Panc1 (cell line): ENCODE results near the gene CACNB3. TPM values are rescaled to one million over a fixed set of nuclear protein-coding genes. Genes with fewer than 3 reads are reported as not detected.

Source experiments
- ATAC-seq: fragments of 200-7000 bp; cut with Tn5 transposase; 2 replicates; pipeline ENCODE4 v1.9.1; 2020; ENCODE audit warnings: mild to moderate bottlenecking, moderate library complexity
- BruUV-seq: library from RNA; stranded (reverse); fragments of 400-500 nt; replicated peaks from 2 replicates; lab custom pipeline; 2021; lab: Mats Ljungman, UMichigan
- CTCF ChIA-PET: fragments of 300-600 bp; sonication (Branson Sonifier 250); formaldehyde crosslinking; loops from one replicate; lab custom pipeline; 2022; ENCODE audit warnings: antibody characterized with exemption; lab: Charles Lee
- POLR2A ChIA-PET: fragments of 300-600 bp; sonication (Branson Sonifier 250); formaldehyde crosslinking; loops from one replicate; lab custom pipeline; 2022; ENCODE audit warnings: antibody characterized with exemption; lab: Charles Lee
- DNase-seq: peaks from one replicate; pipeline ENCODE4 v3.0.0-alpha.2; 2010; ENCODE audit warnings: low read depth, low spot score
- H3K27ac ChIP-seq: 2 replicates; pipeline ENCODE4 v1.5.1; 2011; ENCODE audit warnings: mild to moderate bottlenecking, low read length, inconsistent platforms
- H3K27me3 ChIP-seq: fragments of 200-500 bp; sonication (Bioruptor generic); 2 replicates; pipeline ENCODE4 v1.6.0; 2014; ENCODE audit warnings: low read length, inconsistent platforms; ENCODE audit not compliant: control insufficient read depth, insufficient read depth
- H3K36me3 ChIP-seq: fragments of 200-500 bp; sonication (Bioruptor generic); 2 replicates; pipeline ENCODE4 v1.5.1; 2014; ENCODE audit warnings: inconsistent platforms, mild to moderate bottlenecking, low read length, moderate library complexity; ENCODE audit not compliant: control insufficient read depth, insufficient read depth
- H3K4me1 ChIP-seq: 2 replicates; pipeline ENCODE4 v1.5.1; 2011; ENCODE audit warnings: inconsistent platforms, mild to moderate bottlenecking, low read length, moderate library complexity; ENCODE audit not compliant: control insufficient read depth, insufficient read depth
- H3K4me3 ChIP-seq, 2 experiments: 2 replicates each; pipeline ENCODE4 v1.5.1; 2011 to 2012; ENCODE audit warnings: low read depth in 2 of 2, low read length in 2 of 2, mild to moderate bottlenecking in 2 of 2, inconsistent platforms in 1 of 2, moderate library complexity in 1 of 2
- H3K9me3 ChIP-seq: fragments of 200-500 bp; sonication (Bioruptor generic); 2 replicates; pipeline ENCODE4 v1.5.1; 2014; ENCODE audit warnings: low read depth, mild to moderate bottlenecking, inconsistent platforms, low read length, moderate library complexity; ENCODE audit not compliant: control insufficient read depth, insufficient read depth
- POLR2AphosphoS5 ChIP-seq: IDR thresholded peaks from 2 replicates; pipeline ENCODE4 v1.6.1; 2012; ENCODE audit warnings: mild to moderate bottlenecking, low read depth, low read length, moderate library complexity
- SIN3A ChIP-seq: IDR thresholded peaks from 2 replicates; pipeline ENCODE4 v1.6.1; 2012; ENCODE audit warnings: low read depth, mild to moderate bottlenecking, low read length, moderate library complexity, borderline replicate concordance; ENCODE audit not compliant: insufficient read depth
- TCF7L2 ChIP-seq: IDR thresholded peaks from 2 replicates; pipeline ENCODE4 v1.6.1; 2011; ENCODE audit warnings: mild to moderate bottlenecking, low read depth, low read length, inconsistent platforms
- in situ Hi-C: cut with HindIII; loops from 2 replicates; pipeline ENCODE4 v1.10.0; 2016; ENCODE audit warnings: low sequenced_read_pairs, low pct_unique_long_range_greater_than_20kb
- intact Hi-C: fragments of 100-400 bp; cut with micrococcal nuclease; formaldehyde crosslinking; loops from one replicate; pipeline ENCODE4 v1.10.0; 2022; ENCODE audit not compliant: unreplicated experiment
- total RNA-seq: library from RNA; stranded (reverse); gene quantifications from one replicate; pipeline ENCODE4 v1.2.1, GENCODE V29; 2021; ENCODE audit not compliant: unreplicated experiment
- TF ChIP-seq, protein P1 (sequence below): fragments of 450-650 bp; IDR thresholded peaks from 2 replicates; pipeline ENCODE4 v1.5.1; 2017; ENCODE audit warnings: mild to moderate bottlenecking
- TF ChIP-seq, protein P2 (sequence below), 2 experiments: IDR thresholded peaks; 2 replicates each; pipeline ENCODE4 v1.6.1; 2011 to 2012; ENCODE audit warnings: low read depth in 2 of 2, control low read depth in 1 of 2, low read length in 1 of 2, mild to moderate bottlenecking in 1 of 2, moderate library complexity in 1 of 2; ENCODE audit not compliant: insufficient read depth in 1 of 2

Gene CACNB3
- total RNA-seq, 1 experiment from 2014 or later: 40.5 TPM

DNA sequence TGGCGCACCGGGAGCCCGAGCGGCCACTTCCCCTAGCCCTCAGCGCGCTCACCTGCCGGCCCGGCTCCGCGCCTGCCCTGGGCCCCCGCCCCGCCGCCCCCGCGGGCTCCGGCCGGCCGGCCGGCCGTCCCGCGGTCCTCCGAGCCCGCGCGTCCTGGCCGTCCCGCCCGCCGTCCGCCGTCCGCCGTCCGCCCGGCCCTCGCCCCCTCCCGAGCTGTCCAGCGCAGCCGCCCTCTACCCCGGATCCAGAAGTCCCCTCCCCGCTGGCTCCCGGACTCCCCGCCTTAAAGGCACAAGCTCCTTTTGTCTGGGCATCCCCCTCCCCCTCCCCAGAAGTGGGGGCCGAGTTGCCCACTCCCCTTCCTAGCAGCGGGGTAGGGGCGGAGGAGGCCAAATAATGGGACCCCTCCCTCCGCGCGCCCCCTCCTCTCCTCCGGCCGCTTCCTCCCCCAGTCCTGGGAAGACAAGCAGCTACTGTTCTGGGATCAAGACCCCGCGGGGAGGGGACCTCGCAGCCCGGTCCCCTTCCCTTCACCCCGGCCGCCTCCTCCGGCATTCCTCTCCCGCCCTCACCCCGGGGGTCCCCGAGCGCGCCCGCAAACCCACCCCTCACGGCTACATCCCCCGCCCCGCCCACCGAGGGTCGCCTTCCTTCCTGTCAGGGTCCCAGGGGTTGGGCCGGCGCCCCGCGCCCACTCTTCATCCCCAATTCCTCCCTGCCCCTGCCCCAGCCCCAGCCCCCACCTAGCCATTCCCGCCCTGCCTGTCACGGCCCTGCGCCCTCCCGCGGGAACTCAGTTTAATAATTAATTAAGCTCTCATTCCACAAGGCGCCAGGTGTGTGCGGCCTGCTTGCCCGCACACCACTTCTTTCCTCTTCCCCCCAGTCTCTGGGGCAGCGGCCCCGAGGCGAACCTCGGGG, 29.2 kb upstream of the CACNB3 start, which contains the start of gene ADCY6:
Gene ADCY6 (minus strand): TSS at position 236 of the 922 bp plus-strand sequence. CDS start 5,655 bp downstream, outside the sequence.
- in situ Hi-C loops: no loop called here
- intact Hi-C loops: no loop called here
- Histone ChIP-seq H3K27me3 (no peaks in the 10 kb centered on the region), H3K27ac (peak within 1 kb of the TSS; percentile 70), H3K4me1 (peaks cover 3% of the 10 kb centered on the region), H3K4me3 (peak within 1 kb of the TSS; percentile 61 to 70), H3K9me3 (no peaks in the 10 kb centered on the region), H3K36me3 (peaks cover 2% of the 10 kb centered on the region; the same call in 1 of the 2 replicates)
- TF ChIP-seq POLR2AphosphoS5 (no peak), SIN3A (no peak), TCF7L2 (no peak)
- TF ChIP-seq, protein P1, sequence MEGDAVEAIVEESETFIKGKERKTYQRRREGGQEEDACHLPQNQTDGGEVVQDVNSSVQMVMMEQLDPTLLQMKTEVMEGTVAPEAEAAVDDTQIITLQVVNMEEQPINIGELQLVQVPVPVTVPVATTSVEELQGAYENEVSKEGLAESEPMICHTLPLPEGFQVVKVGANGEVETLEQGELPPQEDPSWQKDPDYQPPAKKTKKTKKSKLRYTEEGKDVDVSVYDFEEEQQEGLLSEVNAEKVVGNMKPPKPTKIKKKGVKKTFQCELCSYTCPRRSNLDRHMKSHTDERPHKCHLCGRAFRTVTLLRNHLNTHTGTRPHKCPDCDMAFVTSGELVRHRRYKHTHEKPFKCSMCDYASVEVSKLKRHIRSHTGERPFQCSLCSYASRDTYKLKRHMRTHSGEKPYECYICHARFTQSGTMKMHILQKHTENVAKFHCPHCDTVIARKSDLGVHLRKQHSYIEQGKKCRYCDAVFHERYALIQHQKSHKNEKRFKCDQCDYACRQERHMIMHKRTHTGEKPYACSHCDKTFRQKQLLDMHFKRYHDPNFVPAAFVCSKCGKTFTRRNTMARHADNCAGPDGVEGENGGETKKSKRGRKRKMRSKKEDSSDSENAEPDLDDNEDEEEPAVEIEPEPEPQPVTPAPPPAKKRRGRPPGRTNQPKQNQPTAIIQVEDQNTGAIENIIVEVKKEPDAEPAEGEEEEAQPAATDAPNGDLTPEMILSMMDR: no peak
- TF ChIP-seq, protein P2, sequence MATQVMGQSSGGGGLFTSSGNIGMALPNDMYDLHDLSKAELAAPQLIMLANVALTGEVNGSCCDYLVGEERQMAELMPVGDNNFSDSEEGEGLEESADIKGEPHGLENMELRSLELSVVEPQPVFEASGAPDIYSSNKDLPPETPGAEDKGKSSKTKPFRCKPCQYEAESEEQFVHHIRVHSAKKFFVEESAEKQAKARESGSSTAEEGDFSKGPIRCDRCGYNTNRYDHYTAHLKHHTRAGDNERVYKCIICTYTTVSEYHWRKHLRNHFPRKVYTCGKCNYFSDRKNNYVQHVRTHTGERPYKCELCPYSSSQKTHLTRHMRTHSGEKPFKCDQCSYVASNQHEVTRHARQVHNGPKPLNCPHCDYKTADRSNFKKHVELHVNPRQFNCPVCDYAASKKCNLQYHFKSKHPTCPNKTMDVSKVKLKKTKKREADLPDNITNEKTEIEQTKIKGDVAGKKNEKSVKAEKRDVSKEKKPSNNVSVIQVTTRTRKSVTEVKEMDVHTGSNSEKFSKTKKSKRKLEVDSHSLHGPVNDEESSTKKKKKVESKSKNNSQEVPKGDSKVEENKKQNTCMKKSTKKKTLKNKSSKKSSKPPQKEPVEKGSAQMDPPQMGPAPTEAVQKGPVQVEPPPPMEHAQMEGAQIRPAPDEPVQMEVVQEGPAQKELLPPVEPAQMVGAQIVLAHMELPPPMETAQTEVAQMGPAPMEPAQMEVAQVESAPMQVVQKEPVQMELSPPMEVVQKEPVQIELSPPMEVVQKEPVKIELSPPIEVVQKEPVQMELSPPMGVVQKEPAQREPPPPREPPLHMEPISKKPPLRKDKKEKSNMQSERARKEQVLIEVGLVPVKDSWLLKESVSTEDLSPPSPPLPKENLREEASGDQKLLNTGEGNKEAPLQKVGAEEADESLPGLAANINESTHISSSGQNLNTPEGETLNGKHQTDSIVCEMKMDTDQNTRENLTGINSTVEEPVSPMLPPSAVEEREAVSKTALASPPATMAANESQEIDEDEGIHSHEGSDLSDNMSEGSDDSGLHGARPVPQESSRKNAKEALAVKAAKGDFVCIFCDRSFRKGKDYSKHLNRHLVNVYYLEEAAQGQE (IDR thresholded peaks at IDR 0.05; ENCODE audit: insufficient read depth in 1 of 2, low read depth in 2 of 2, low read length in 1 of 2): no peak
- ChIA-PET POLR2A (interaction anchor here (0.6 to 1.1 kb wide), 3 partner anchors 14 to 751 kb away, joined by 3 to 7 read pairs (median 3); no protein-coding TSS in a partner anchor), CTCF (interaction anchor here (0.6 to 1.2 kb wide), 5 partner anchors 8 to 105 kb away, joined by 4 to 14 read pairs (median 5); no protein-coding TSS in a partner anchor)
- no TSS peak for BruUV-seq
- no peak for DNase-seq
- ATAC-seq: peak; percentile 86

DNA sequence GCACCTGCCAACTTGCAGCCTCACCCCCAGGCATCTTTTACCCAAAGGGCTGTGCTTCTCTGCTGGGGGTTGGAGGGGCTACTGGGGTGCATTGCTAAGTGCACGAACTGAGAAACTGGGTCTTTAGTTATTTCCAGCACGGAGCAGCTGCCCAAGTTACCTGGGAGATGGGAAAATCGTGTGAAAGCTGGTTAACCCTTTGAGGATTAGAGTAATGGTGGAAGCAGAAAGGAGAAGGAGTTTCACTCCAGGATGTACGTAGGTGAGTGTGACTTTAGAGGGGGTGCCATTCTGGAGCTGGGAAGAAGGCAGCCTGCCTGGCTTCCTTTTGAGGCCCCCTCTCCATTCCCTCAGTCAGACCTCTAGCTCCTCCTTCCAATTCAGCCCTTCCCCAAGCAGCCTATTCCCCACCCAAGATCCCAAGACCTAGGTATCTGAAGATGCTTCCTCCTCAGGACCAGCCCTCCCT, 28.4 kb upstream of the CACNB3 start:
- no peak for DNase-seq
- ChIA-PET CTCF (interaction anchor here (0.6 to 1.2 kb wide), 4 partner anchors 19 to 106 kb away, joined by 4 to 14 read pairs (median 6); no protein-coding TSS in a partner anchor), POLR2A (interaction anchor here (0.6 to 1.1 kb wide), 2 partner anchors 15 to 25 kb away, joined by 3 to 7 read pairs; no protein-coding TSS in a partner anchor)
- no peak for ATAC-seq
- in situ Hi-C loops (no loop called here), intact Hi-C loops (no loop called here)
- TF ChIP-seq, protein P2 (IDR thresholded peaks at IDR 0.05; ENCODE audit: insufficient read depth in 1 of 2, low read depth in 2 of 2, low read length in 1 of 2): no peak
- no peak for TF ChIP-seq SIN3A
- TF ChIP-seq POLR2AphosphoS5: no peak
- no peak for TF ChIP-seq TCF7L2
- TF ChIP-seq, protein P1: no peak
- H3K4me1 ChIP-seq: peaks cover 3% of the 10 kb centered on the region
- H3K27ac ChIP-seq: no peak overlapping the region
- no peaks in the 10 kb centered on the region for H3K9me3 ChIP-seq
- H3K27me3 ChIP-seq: no peaks in the 10 kb centered on the region
- no TSS peak for BruUV-seq
- peaks cover 2% of the 10 kb centered on the region; the same call in 1 of the 2 replicates for H3K36me3 ChIP-seq
- peak overlapping the region; percentile 61 to 70; a peak in 3 of 4 replicates for H3K4me3 ChIP-seq
